HCT116 (cell line): ENCODE data around the gene AVPI1. TPM values are rescaled to one million over a fixed set of nuclear protein-coding genes. Genes with fewer than 3 reads are reported as not detected.

Experiments
- ATAC-seq: fragments of 200-7000 bp; cut with Tn5 transposase; 2 replicates; pipeline ENCODE4 v1.9.1; 2020; ENCODE audit warnings: mild to moderate bottlenecking, moderate library complexity
- BruUV-seq: library from RNA; stranded (reverse); fragments of 400-500 nt; replicated peaks from 2 replicates; lab custom pipeline; 2021; lab: Mats Ljungman, UMichigan
- CTCF ChIA-PET: fragments of 300-600 bp; sonication (Branson Sonifier 250); formaldehyde crosslinking; loops from one replicate; lab custom pipeline; 2021; ENCODE audit warnings: antibody characterized with exemption; lab: Charles Lee
- POLR2A ChIA-PET: fragments of 300-600, 350-600 bp; sonication (Branson Sonifier 250); formaldehyde crosslinking; loops from one replicate; lab custom pipeline; 2021; ENCODE audit warnings: antibody characterized with exemption; lab: Charles Lee
- RAD21 ChIA-PET, 2 experiments: fragments of 300-600 bp; sonication (Branson Sonifier 250); formaldehyde crosslinking; loops; one replicate each; lab custom pipeline; 2023; ENCODE audit warnings: low total read pairs in 2 of 2; ENCODE audit not compliant: uncharacterized antibody in 2 of 2, unreplicated experiment in 2 of 2, low non-redundant PET in 1 of 2; lab: Charles Lee
- DNase-seq: peaks from one replicate; pipeline ENCODE4 v3.0.0-alpha.2; 2010; ENCODE audit warnings: low read depth, low spot score
- H2AFZ ChIP-seq: fragments of 200-600 bp; shearing (Covaris generic), sonication (generic); 2 replicates; pipeline ENCODE4 v1.6.1; 2017; ENCODE audit warnings: low read depth, mixed run types, mixed read lengths, antibody characterized with exemption, low read length; ENCODE audit not compliant: poor library complexity, severe bottlenecking
- H3K27ac ChIP-seq: 2 replicates; pipeline ENCODE4 v1.5.1; 2012; ENCODE audit warnings: low read depth, low read length
- H3K27me3 ChIP-seq: fragments of 200-600 bp; sonication (generic); 2 replicates; pipeline ENCODE4 v1.6.1; 2016; ENCODE audit warnings: mixed run types, low read length, mixed read lengths; ENCODE audit not compliant: insufficient read depth
- H3K36me3 ChIP-seq, 2 experiments: fragments of 200-500 bp in 1 of 2; fragments of 200-600 bp in 1 of 2; sonication (Bioruptor generic) in 1 of 2; sonication (generic) in 1 of 2; 2 replicates each; pipeline versions ENCODE4 v1.5.1 to v1.6.1; 2014 to 2016; ENCODE audit warnings: low read length in 2 of 2, inconsistent platforms in 1 of 2, mixed read lengths in 1 of 2, mixed run types in 1 of 2; ENCODE audit not compliant: insufficient read depth in 2 of 2, control insufficient read depth in 1 of 2
- H3K4me1 ChIP-seq, 2 experiments: fragments of 200-600 bp in 1 of 2; sonication (generic) in 1 of 2; 2 replicates each; pipeline versions ENCODE4 v1.5.1 to v1.6.1; 2012 to 2017; ENCODE audit warnings: low read length in 2 of 2, inconsistent platforms in 1 of 2, mild to moderate bottlenecking in 1 of 2, mixed read lengths in 1 of 2, mixed run types in 1 of 2, moderate library complexity in 1 of 2; ENCODE audit not compliant: insufficient read depth in 2 of 2, control insufficient read depth in 1 of 2
- H3K4me2 ChIP-seq: fragments of 200-600 bp; sonication (generic); 2 replicates; pipeline ENCODE4 v1.6.1; 2017; ENCODE audit warnings: mixed run types, low read length, mixed read lengths
- H3K4me3 ChIP-seq, 2 experiments: fragments of 200-600 bp in 1 of 2; sonication (generic) in 1 of 2; replicated peaks in 1 of 2; 2 replicates each; pipeline ENCODE4 v1.5.1; 2011 to 2016; ENCODE audit warnings: low read length in 2 of 2, control low read depth in 1 of 2, low read depth in 1 of 2, mild to moderate bottlenecking in 1 of 2, mixed read lengths in 1 of 2, mixed run types in 1 of 2
- H3K79me2 ChIP-seq: fragments of 200-600 bp; sonication (generic); 2 replicates; pipeline ENCODE4 v1.6.1; 2017; ENCODE audit warnings: mild to moderate bottlenecking, mixed run types, low read length, moderate library complexity, mixed read lengths; ENCODE audit not compliant: insufficient read depth
- H3K9ac ChIP-seq: fragments of 200-600 bp; sonication (generic); 2 replicates; pipeline ENCODE4 v1.6.1; 2016; ENCODE audit warnings: low read length, mixed read lengths
- H3K9me2 ChIP-seq: fragments of 200-600 bp; sonication (generic), shearing (Covaris generic); 2 replicates; pipeline ENCODE4 v1.6.1; 2017; ENCODE audit warnings: mixed run types, mild to moderate bottlenecking, moderate library complexity; ENCODE audit not compliant: insufficient read depth
- H3K9me3 ChIP-seq, 2 experiments: fragments of 200-500 bp in 1 of 2; fragments of 200-600 bp in 1 of 2; sonication (Bioruptor generic) in 1 of 2; sonication (generic) in 1 of 2; 2 replicates each; pipeline ENCODE4 v1.6.1; 2014 to 2017; ENCODE audit warnings: low read length in 2 of 2, mixed read lengths in 2 of 2, inconsistent platforms in 1 of 2, low read depth in 1 of 2, mild to moderate bottlenecking in 1 of 2, mixed run types in 1 of 2, moderate library complexity in 1 of 2; ENCODE audit not compliant: control insufficient read depth in 1 of 2, insufficient read depth in 1 of 2
- H4K20me1 ChIP-seq: fragments of 200-600 bp; sonication (generic), shearing (Covaris generic); 2 replicates; pipeline ENCODE4 v1.6.1; 2017; ENCODE audit warnings: mixed run types, mild to moderate bottlenecking, moderate library complexity; ENCODE audit not compliant: insufficient read depth
- ATF3 ChIP-seq: IDR thresholded peaks from 2 replicates; pipeline ENCODE4 v1.6.1; 2012
- CBX3 ChIP-seq: IDR thresholded peaks from 2 replicates; pipeline ENCODE4 v1.6.1; 2012; ENCODE audit warnings: low read depth
- CEBPB ChIP-seq: IDR thresholded peaks from 2 replicates; pipeline ENCODE4 v1.6.1; 2012; ENCODE audit warnings: low read depth
- CTCF ChIP-seq, 3 experiments: fragments of 200-600 bp in 1 of 3; sonication (generic) in 1 of 3; IDR thresholded peaks in 2 of 3; conservative IDR thresholded peaks in 1 of 3; 2 replicates each; pipeline ENCODE4 v1.5.1; 2012 to 2017; ENCODE audit warnings: low read depth in 2 of 3, low read length in 2 of 3, antibody characterized with exemption in 1 of 3, borderline replicate concordance in 1 of 3, control low read depth in 1 of 3, mild to moderate bottlenecking in 1 of 3, mixed read lengths in 1 of 3, mixed run types in 1 of 3, moderate library complexity in 1 of 3; ENCODE audit not compliant: insufficient read depth in 1 of 3
- EGR1 ChIP-seq: IDR thresholded peaks from 2 replicates; pipeline ENCODE4 v1.6.1; 2012; ENCODE audit warnings: low read depth
- ELF1 ChIP-seq: IDR thresholded peaks from 2 replicates; pipeline ENCODE4 v1.6.1; 2012; ENCODE audit warnings: low read depth, borderline replicate concordance
- EZH2phosphoT487 ChIP-seq: fragments of 200-600 bp; IDR thresholded peaks from 2 replicates; pipeline ENCODE4 v1.6.1; 2018; ENCODE audit warnings: antibody characterized with exemption, borderline replicate concordance
- FOSL1 ChIP-seq: IDR thresholded peaks from 2 replicates; pipeline ENCODE4 v1.6.1; 2012; ENCODE audit warnings: low read depth
- JUND ChIP-seq: IDR thresholded peaks from 2 replicates; pipeline ENCODE4 v1.6.1; 2012
- POLR2A ChIP-seq: IDR thresholded peaks from 2 replicates; pipeline ENCODE4 v1.7.0; 2011; ENCODE audit warnings: borderline replicate concordance; ENCODE audit not compliant: insufficient read depth, insufficient read length; ENCODE audit errors: extremely low read depth
- POLR2AphosphoS5 ChIP-seq: IDR thresholded peaks from 2 replicates; pipeline ENCODE4 v1.6.1; 2011; ENCODE audit warnings: mild to moderate bottlenecking, low read depth, low read length, moderate library complexity
- REST ChIP-seq: IDR thresholded peaks from 2 replicates; pipeline ENCODE4 v1.6.1; 2012; ENCODE audit warnings: low read depth
- SIN3A ChIP-seq: IDR thresholded peaks from 2 replicates; pipeline ENCODE4 v1.6.1; 2012; ENCODE audit warnings: low read depth
- SP1 ChIP-seq: IDR thresholded peaks from 2 replicates; pipeline ENCODE4 v1.6.1; 2012; ENCODE audit warnings: low read depth
- TCF7L2 ChIP-seq: IDR thresholded peaks from 2 replicates; pipeline ENCODE4 v1.7.0; 2011; ENCODE audit warnings: borderline replicate concordance, inconsistent platforms; ENCODE audit not compliant: insufficient read depth, insufficient read length; ENCODE audit errors: extremely low read depth
- ZFX ChIP-seq: fragments of 450-650 bp; IDR thresholded peaks from 2 replicates; pipeline ENCODE4 v1.6.1; 2017
- ZNF274 ChIP-seq: fragments of 200-500 bp; sonication (Bioruptor generic); IDR thresholded peaks from 2 replicates; pipeline ENCODE4 v1.6.1; 2014; ENCODE audit warnings: mild to moderate bottlenecking, low read depth, low read length, inconsistent platforms
- intact Hi-C: fragments of 100-400 bp; cut with micrococcal nuclease; formaldehyde crosslinking; loops from 2 replicates; pipeline ENCODE4 v1.10.0; 2022
- total RNA-seq: library from RNA; stranded (reverse); gene quantifications from one replicate; pipeline ENCODE4 v1.2.1, GENCODE V29; 2021; ENCODE audit not compliant: unreplicated experiment

Gene AVPI1
- total RNA-seq, 1 experiment from 2014 or later: 26.7 TPM

GRCh38 chr10:97711640-97712572, 24.9 kb upstream of the AVPI1 start:
- no peaks in the 10 kb centered on the region for H3K9me2 ChIP-seq
- H3K9me3 ChIP-seq: no peaks in the 10 kb centered on the region
- H3K79me2 ChIP-seq: peaks cover 26% of the 10 kb centered on the region; the same call in 1 of the 2 replicates
- H4K20me1 ChIP-seq: no peaks in the 10 kb centered on the region
- no peak overlapping the region for H3K9ac ChIP-seq
- no peak overlapping the region for H2AFZ ChIP-seq
- no peaks in the 10 kb centered on the region for H3K36me3 ChIP-seq
- H3K4me3 ChIP-seq: no peak overlapping the region
- no peak for TF ChIP-seq FOSL1
- no peak for TF ChIP-seq CTCF (IDR thresholded peaks at IDR 0.05 in 2 of 3, conservative IDR thresholded peaks at IDR 0.05 in 1 of 3; ENCODE audit: borderline replicate concordance in 1 of 3, insufficient read depth in 1 of 3, low read depth in 2 of 3, low read length in 2 of 3)
- no peak for TF ChIP-seq TCF7L2
- TF ChIP-seq CBX3: no peak
- TF ChIP-seq JUND: no peak
- TF ChIP-seq SP1: no peak
- TF ChIP-seq ZNF274: no peak
- no peak for TF ChIP-seq EGR1
- no peak for TF ChIP-seq ELF1
- no peak for TF ChIP-seq EZH2phosphoT487
- no peak for TF ChIP-seq ZFX
- TF ChIP-seq REST: no peak
- no peak for TF ChIP-seq ATF3
- no peak for TF ChIP-seq POLR2A
- no peak for TF ChIP-seq SIN3A
- no peak for TF ChIP-seq POLR2AphosphoS5
- TF ChIP-seq CEBPB: no peak
- no TSS peak for BruUV-seq
- ChIA-PET CTCF (interaction anchor here (1.6 to 1.9 kb wide), 2 partner anchors 10 to 35 kb away, joined by 6 to 10 read pairs; no protein-coding TSS in a partner anchor), POLR2A (interaction anchor here (1.7 kb wide), 1 partner anchor 25 kb away, joined by 7 read pairs; the partner anchor contains the start of gene ZFYVE27), RAD21 (no interaction called here)
- DNase-seq (no peak), ATAC-seq (no peak)
- intact Hi-C loops: no loop called here
- H3K4me1 ChIP-seq: peaks cover 19 to 34% of the 10 kb centered on the region in 2 experiments
- no peak overlapping the region for H3K27ac ChIP-seq
- no peak overlapping the region for H3K4me2 ChIP-seq
- no peaks in the 10 kb centered on the region for H3K27me3 ChIP-seq
